Central memory CD8-positive, alpha-beta T cell (primary cell): Measurements from ENCODE around the gene EP300.
"Not testable (repeated sequence)": the region's sequence is repeated elsewhere in the genome, so short reads cannot be mapped to it uniquely, and the experiment has no call there.

Source experiments
- ATAC-seq: fragments of 150-1000 bp; cut with Tn5 transposase; replicated peaks from 2 replicates; pipeline ENCODE4 v1.10.0; 2022; ENCODE audit warnings: mild to moderate bottlenecking, moderate FRiP score, moderate number of reproducible peaks; ENCODE audit not compliant: poor library complexity, severe bottlenecking; ENCODE audit errors: extremely low read depth
- DNase-seq, 2 donors: peaks; one replicate each; pipeline ENCODE4 v3.0.0; 2021; ENCODE audit warnings: low spot score in 2 of 2
- H3K27ac Mint-ChIP-seq: one replicate; pipeline ENCODE4 v1.8.0; 2022; ENCODE audit warnings: low read depth, mild to moderate bottlenecking, moderate library complexity, mixed read lengths
- H3K27me3 Mint-ChIP-seq: one replicate; pipeline ENCODE4 v1.8.0; 2022; ENCODE audit warnings: mixed read lengths
- H3K36me3 Mint-ChIP-seq: one replicate; pipeline ENCODE4 v1.8.0; 2022; ENCODE audit warnings: mild to moderate bottlenecking, moderate library complexity, mixed read lengths; ENCODE audit not compliant: insufficient read depth
- H3K4me1 Mint-ChIP-seq: one replicate; pipeline ENCODE4 v1.8.0; 2022; ENCODE audit warnings: mixed read lengths
- H3K4me3 Mint-ChIP-seq: one replicate; pipeline ENCODE4 v1.8.0; 2022; ENCODE audit warnings: mild to moderate bottlenecking, moderate library complexity, mixed read lengths
- H3K9me3 Mint-ChIP-seq: one replicate; pipeline ENCODE4 v1.8.0; 2022; ENCODE audit warnings: mixed read lengths

The EP300 gene

DNA sequence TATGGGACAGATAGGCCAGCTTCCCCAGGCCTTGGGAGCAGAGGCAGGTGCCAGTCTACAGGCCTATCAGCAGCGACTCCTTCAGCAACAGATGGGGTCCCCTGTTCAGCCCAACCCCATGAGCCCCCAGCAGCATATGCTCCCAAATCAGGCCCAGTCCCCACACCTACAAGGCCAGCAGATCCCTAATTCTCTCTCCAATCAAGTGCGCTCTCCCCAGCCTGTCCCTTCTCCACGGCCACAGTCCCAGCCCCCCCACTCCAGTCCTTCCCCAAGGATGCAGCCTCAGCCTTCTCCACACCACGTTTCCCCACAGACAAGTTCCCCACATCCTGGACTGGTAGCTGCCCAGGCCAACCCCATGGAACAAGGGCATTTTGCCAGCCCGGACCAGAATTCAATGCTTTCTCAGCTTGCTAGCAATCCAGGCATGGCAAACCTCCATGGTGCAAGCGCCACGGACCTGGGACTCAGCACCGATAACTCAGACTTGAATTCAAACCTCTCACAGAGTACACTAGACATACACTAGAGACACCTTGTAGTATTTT lies 86.1 kb downstream of the EP300 start:
- ATAC-seq, result no peak
- H3K36me3 Mint-ChIP-seq, result peaks cover 45% of the 10 kb centered on the region
- no peak for DNase-seq
- peaks cover 12% of the 10 kb centered on the region for H3K4me1 Mint-ChIP-seq
- H3K27me3 Mint-ChIP-seq, result no peaks in the 10 kb centered on the region
- no peak overlapping the region for H3K27ac Mint-ChIP-seq
- H3K4me3 Mint-ChIP-seq, result peak overlapping the region; percentile 36
- peaks cover 5% of the 10 kb centered on the region for H3K9me3 Mint-ChIP-seq

- not testable (repeated sequence) for DNase-seq, H3K27ac Mint-ChIP-seq, H3K4me3 Mint-ChIP-seq, H3K9me3 Mint-ChIP-seq, H3K27me3 Mint-ChIP-seq, ATAC-seq
- Mint-ChIP-seq H3K4me1 (peaks cover 12% of the 10 kb centered on the region), H3K36me3 (peaks cover 30% of the 10 kb centered on the region)
Measured at GRCh38 chr22:41180362-41180761, 88.0 kb downstream of the EP300 start.

- no peak overlapping the region for H3K4me3 Mint-ChIP-seq
- DNase-seq (no peak), ATAC-seq (no peak)
- peaks cover 25% of the 10 kb centered on the region for H3K36me3 Mint-ChIP-seq
- peak overlapping the region; percentile 30 for H3K27ac Mint-ChIP-seq
- no peaks in the 10 kb centered on the region for H3K27me3 Mint-ChIP-seq
- H3K9me3 Mint-ChIP-seq, result peaks cover 5% of the 10 kb centered on the region
- peaks cover 12% of the 10 kb centered on the region for H3K4me1 Mint-ChIP-seq
Measured at GRCh38 chr22:41180926-41181325, 88.5 kb downstream of the EP300 start.

- peaks cover 24% of the 10 kb centered on the region for H3K36me3 Mint-ChIP-seq
- ATAC-seq (no peak), DNase-seq (no peak)
- no peak overlapping the region for H3K4me3 Mint-ChIP-seq
- peaks cover 12% of the 10 kb centered on the region for H3K4me1 Mint-ChIP-seq
- peaks cover 5% of the 10 kb centered on the region for H3K9me3 Mint-ChIP-seq
- no peaks in the 10 kb centered on the region for H3K27me3 Mint-ChIP-seq
- peak overlapping the region; percentile 30 for H3K27ac Mint-ChIP-seq
Measured at GRCh38 chr22:41181349-41182241, 89.2 kb downstream of the EP300 start.

DNA sequence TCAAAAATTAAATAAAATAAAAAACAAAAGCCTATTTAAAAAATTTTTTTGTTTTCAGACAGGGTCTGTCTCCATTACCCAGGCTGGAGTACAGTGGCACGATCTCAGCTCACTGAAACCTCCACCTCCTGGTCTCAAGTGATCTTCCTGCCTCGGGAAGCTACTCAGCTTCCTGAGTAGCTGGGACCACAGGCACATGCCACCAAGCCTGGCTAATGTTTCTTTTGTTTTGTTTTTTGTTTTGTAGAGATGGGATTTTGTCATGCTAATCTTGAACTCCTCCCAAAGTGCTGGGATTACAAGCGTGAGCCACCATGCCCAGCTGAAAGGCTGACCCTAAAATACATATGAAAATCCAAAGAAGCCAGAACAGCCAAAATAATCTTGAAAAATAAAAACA lies 92.3 kb downstream of the EP300 start:
- Mint-ChIP-seq H3K9me3 (peaks cover 5% of the 10 kb centered on the region), H3K36me3 (peaks cover 3% of the 10 kb centered on the region), H3K4me1 (peaks cover 6% of the 10 kb centered on the region), H3K27me3 (no peaks in the 10 kb centered on the region), H3K27ac (no peak overlapping the region), H3K4me3 (no peak overlapping the region)
- DNase-seq, result no peak
- no peak for ATAC-seq

GRCh38 chr22:41191467-41191866 lies 99.1 kb downstream of the EP300 start:
- no peak overlapping the region for H3K27ac Mint-ChIP-seq
- no peaks in the 10 kb centered on the region for H3K9me3 Mint-ChIP-seq
- no peaks in the 10 kb centered on the region for H3K4me1 Mint-ChIP-seq

DNA sequence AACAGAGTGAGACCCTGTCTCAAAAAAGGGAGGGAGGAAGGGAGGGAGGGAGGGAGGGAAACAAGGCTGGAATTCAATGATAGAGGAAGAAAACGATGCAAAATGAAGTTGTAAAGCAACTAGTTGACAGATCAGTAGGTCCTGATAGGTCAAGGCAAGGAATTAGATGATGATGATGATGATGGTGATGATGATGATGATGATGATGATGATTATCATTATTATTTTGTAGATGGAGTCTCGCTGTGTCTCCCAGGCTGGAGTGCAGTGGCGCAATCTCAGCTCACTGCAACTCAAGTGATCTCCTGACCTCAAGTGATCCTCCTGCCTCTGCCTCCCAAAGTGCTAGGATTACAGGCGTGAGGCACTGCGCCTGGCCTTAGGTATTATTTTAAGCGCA lies 101.4 kb downstream of the EP300 start:
- Mint-ChIP-seq H3K9me3 (no peaks in the 10 kb centered on the region), H3K4me1 (peaks cover 10% of the 10 kb centered on the region), H3K27ac (no peak overlapping the region), H3K27me3 (no peaks in the 10 kb centered on the region), H3K4me3 (no peak overlapping the region), H3K36me3 (peaks cover 5% of the 10 kb centered on the region)
- no peak for DNase-seq
- no peak for ATAC-seq

More at GRCh38 chr22:41191467-41191866, 99.1 kb downstream of the EP300 start:
- ATAC-seq (no peak), DNase-seq (no peak)
- Mint-ChIP-seq H3K36me3 (no peaks in the 10 kb centered on the region), H3K4me3 (no peak overlapping the region), H3K27me3 (no peaks in the 10 kb centered on the region)

GRCh38 chr22:41197038-41197972 lies 104.9 kb downstream of the EP300 start:
- no peaks in the 10 kb centered on the region for H3K27me3 Mint-ChIP-seq
- DNase-seq (peak; percentile 59 to 63), ATAC-seq (peak; percentile 92)
- peaks cover 10% of the 10 kb centered on the region for H3K4me1 Mint-ChIP-seq
- peak overlapping the region; percentile 77 for H3K4me3 Mint-ChIP-seq
- no peaks in the 10 kb centered on the region for H3K9me3 Mint-ChIP-seq
- peak overlapping the region; percentile 6 for H3K27ac Mint-ChIP-seq
- H3K36me3 Mint-ChIP-seq, result peaks cover 7% of the 10 kb centered on the region

GRCh38 chr22:41198027-41198580 lies 105.7 kb downstream of the EP300 start:
- Mint-ChIP-seq H3K36me3 (peaks cover 7% of the 10 kb centered on the region), H3K27ac (peak overlapping the region; percentile 6), H3K9me3 (no peaks in the 10 kb centered on the region), H3K4me1 (peaks cover 10% of the 10 kb centered on the region), H3K4me3 (peak overlapping the region; percentile 77), H3K27me3 (peaks cover 4% of the 10 kb centered on the region)
- DNase-seq, result no peak
- ATAC-seq, result peak; percentile 31

GRCh38 chr22:41201141-41201540 lies 108.7 kb downstream of the EP300 start:
- Mint-ChIP-seq H3K27ac (no peak overlapping the region), H3K36me3 (peaks cover 17% of the 10 kb centered on the region), H3K4me3 (no peak overlapping the region), H3K27me3 (peaks cover 15% of the 10 kb centered on the region), H3K9me3 (no peaks in the 10 kb centered on the region), H3K4me1 (peaks cover 27% of the 10 kb centered on the region)
- DNase-seq, result no peak
- ATAC-seq, result no peak

DNA sequence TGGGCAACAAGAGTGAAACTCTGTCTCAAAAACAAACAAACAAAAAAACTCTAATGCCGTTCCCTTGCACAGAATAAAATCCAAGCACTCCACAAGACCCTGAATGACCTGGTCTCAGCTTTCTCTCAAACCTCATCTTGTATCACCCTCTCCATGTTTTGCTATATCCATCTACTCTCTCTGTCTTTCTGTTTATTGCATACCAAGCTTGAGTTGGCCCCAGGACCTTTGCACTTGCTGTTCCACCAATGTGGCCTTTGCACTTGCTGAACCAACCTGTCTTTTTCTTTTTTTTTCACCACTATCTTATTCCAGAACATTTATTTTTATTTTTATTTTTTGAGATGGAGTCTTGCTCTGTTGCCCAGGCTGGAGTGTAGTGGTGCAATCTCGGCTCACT lies 110.7 kb downstream of the EP300 start:
- Mint-ChIP-seq H3K4me1 (peaks cover 34% of the 10 kb centered on the region), H3K27ac (no peak overlapping the region), H3K36me3 (peaks cover 15% of the 10 kb centered on the region), H3K27me3 (peaks cover 15% of the 10 kb centered on the region), H3K9me3 (no peaks in the 10 kb centered on the region), H3K4me3 (no peak overlapping the region)
- ATAC-seq (no peak), DNase-seq (no peak)

GRCh38 chr22:41204066-41204465 lies 111.7 kb downstream of the EP300 start:
- Mint-ChIP-seq H3K27me3 (peaks cover 15% of the 10 kb centered on the region), H3K4me1 (peaks cover 29% of the 10 kb centered on the region), H3K36me3 (peaks cover 17% of the 10 kb centered on the region), H3K9me3 (no peaks in the 10 kb centered on the region), H3K27ac (peak overlapping the region; percentile 87), H3K4me3 (peak overlapping the region; percentile 36)
- DNase-seq (no peak), ATAC-seq (no peak)
